ENCODE results near the gene IGF1R.

IGF1R gene

DNA sequence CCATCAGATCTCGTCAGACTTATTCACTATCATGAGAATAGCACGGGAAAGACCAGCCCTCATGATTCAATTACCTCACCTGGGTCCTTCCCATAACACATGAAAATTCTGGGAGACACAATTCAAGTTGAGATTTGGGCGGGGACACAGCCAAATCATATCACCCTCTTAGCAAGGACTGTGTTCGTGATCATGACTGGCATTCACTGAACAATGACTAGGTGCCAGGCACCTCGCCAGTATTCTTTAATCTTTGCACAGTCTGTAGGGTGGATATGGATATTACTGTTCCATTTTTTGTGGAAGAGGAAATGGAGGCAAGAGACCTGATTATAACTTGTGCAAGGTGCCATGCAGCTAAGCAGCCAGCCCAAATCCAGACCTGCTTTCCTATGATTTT lies 77.5 kb downstream of the IGF1R start:
- DNase-seq (ENCODE audit: low read depth in 2 of 2): no peak

DNA sequence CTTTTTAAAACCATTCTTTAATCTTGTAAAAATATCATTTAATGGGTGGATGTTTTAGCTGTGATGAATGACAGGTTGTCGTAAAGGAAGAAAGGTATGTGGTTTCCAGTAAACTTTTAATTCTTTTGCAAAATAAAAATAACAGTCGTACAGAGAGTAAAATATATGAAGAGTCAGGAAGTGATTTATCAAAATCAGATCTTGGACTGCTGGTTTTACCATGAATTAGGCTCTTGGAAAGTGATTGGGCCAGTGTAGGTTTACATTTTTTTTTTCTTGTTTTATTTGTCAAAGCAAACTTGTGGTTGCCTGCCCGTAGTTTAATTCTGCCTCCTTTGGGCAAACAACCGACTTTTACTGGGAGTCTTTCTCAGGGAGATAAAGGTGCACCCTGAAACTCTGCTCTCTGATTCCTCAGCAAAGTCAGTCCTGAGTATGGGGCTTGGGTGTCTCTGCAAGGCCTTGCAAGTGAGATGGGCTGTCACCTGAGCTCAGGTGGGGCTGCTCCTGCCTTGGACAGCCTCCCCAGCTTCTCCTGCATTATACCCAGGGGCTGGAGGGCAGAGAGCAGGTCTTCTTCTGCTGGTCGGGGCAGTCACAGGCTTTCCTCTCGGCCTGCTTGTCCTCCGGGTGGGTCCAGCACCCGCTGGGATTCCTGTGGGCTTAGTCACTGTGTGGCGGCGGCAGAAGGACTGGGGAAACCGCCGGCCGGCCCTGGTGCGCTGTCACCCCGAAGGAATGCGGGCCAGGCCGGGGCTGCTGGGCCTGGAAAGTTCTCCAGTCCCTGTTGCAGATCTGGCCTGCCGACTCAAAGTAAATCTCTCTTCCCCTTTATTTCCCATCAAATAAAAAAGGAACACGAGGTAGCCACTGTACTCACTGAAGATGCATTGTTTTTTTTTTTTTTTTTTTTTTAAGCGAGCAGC lies 79.0 kb downstream of the IGF1R start:
- no peak for DNase-seq (ENCODE audit: low read depth in 2 of 2)

- no peak for DNase-seq (ENCODE audit: low read depth in 2 of 2)
These were observed 79.9 kb downstream of the IGF1R start for GRCh38 chr15:98728082-98728810.

DNA sequence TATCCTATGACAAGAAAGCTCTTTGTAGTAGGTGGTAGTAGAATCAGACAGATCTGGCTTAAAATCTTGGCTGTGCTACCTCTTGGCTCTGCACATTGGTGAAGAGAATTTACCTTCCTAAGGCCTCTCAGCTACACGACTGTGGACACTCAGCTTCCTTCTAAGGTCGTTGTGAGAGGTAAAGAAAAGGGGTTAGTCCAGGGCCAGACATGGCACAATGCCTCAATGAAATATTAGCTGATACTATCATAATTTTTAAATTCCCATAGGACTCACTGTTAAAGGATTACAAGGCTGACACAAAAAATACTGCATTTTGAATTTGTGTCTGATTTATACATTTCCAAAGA lies 80.4 kb downstream of the IGF1R start:
- no peak for DNase-seq (ENCODE audit: low read depth in 2 of 2)

- DNase-seq (ENCODE audit: low read depth in 2 of 2): no peak
These were observed 81.2 kb downstream of the IGF1R start for GRCh38 chr15:98729446-98730042.

DNA sequence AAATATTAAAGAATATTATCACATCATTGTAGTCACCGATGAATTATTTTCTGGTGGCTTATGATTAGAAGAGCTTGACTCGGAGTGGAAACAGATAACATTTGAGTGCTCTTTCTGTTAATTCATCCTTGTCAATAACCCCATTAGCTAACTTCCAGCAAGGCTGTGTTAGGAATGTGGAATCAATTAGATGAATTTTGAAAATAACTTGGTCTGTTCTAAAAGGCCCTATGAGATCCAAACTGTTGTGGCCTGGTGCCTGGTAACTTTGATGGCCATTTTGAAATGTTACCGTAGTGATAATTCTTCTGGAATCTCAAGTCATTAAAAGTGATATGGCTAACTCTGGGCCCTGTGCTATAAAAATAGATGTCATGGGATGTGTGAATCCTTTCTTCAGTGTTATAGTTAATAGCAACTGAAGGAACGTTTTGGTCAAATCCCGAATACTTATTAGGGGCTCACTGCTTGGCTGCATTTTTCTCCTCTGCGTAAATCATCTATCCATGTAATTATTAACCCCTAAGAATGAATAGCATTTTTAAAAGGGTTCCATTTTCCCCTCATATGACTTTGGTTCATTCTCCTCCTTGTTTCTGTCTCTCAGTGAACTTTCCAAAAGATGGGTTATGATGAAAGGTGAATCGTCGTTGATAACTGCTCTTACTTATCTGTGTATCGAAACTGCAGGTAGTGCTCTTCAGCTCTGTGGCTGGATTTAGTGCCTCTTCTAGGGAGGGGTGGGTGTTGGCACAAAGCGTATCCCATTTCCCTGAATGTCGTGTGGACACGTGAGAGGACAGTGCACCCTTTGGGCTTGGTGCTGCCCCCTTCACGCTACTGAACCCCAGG lies 82.7 kb downstream of the IGF1R start:
- no peak for DNase-seq (ENCODE audit: low read depth in 2 of 2)

GRCh38 chr15:98731712-98732450 lies 83.5 kb downstream of the IGF1R start:
- DNase-seq (ENCODE audit: low read depth in 2 of 2): no peak

- no peak for DNase-seq (ENCODE audit: low read depth in 2 of 2)
These were observed 84.8 kb downstream of the IGF1R start for GRCh38 chr15:98733098-98733497.

DNA sequence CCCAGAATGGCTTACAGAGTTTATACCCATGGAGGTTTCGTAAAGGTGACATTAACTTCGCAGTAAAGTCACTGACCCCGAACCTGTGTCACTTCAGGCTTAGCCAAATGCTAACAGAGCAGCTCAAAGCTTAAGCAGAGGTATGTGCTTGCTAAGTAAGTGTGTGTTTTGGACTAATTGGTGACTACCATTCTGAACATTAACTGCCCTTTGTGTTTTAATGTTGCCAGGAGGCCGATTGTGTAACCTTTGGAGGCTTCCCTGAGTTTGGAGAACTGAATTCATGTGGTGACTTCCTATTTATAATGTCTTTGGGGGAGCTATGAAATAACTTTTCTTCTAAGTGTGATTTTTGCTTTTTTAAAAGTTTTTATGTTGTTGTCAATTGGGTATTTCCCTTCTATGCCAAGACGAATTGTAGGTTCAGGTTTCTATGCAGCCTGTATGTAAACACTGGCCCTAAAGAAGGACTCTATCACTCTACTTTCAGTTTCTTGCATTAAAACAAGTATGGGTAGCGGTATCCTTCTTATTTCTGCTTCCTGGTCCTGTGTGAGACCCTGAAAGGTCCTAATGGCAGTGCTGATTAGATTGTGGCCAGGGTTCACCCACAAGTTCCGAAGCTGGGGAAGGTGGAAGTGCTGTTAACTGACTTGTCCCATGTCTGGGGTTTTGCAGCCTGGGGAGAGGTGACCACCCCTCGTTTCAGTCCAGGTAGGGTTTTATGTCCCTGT lies 86.3 kb downstream of the IGF1R start:
- no peak for DNase-seq (ENCODE audit: low read depth in 2 of 2)

DNA sequence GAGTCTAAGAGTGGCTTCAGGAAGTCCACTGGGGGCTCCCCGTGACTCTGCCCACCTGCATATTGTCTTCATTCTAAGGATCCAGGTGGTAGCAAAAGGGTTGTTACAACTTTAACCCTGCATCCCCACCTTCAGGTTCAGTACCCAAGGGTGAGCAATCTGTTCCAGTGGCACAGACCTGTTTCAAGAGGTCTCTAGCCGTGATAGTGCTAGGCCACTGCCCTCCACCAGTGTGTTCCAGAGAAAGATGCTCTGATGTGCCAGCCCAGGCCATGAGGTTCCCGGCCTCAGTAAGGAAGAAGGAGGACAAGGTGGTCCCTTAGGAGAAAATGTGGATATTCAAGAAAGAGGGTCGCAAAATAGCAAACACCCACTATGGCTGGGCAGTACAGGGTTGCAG lies 87.0 kb downstream of the IGF1R start:
- DNase-seq (ENCODE audit: low read depth in 2 of 2): no peak

GRCh38 chr15:98735895-98736617 lies 87.7 kb downstream of the IGF1R start:
- no peak for DNase-seq (ENCODE audit: low read depth in 2 of 2)

GRCh38 chr15:98737159-98737558 lies 88.8 kb downstream of the IGF1R start:
- DNase-seq (ENCODE audit: low read depth in 2 of 2): no peak

DNA sequence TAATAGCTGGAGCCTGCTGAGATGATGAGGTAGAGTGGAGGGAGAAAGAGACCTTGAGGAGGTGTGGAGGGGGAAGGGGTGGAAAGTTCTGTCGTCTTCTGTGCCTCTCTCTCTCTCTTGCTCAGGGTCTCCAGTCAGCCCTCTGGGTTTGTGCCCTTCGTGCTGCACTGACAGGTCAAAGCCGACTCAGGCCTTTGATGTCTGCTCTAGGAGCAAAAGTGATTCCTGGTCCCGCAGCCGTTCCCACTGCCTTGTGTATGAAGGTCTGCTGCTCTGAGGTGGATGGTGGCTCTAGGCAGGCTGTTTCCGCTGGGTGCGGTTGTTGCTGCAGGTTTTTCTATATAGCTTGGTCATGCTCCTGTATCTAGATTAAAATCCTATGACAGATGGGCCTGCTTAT lies 89.4 kb downstream of the IGF1R start:
- DNase-seq (ENCODE audit: low read depth in 2 of 2): no peak

DNA sequence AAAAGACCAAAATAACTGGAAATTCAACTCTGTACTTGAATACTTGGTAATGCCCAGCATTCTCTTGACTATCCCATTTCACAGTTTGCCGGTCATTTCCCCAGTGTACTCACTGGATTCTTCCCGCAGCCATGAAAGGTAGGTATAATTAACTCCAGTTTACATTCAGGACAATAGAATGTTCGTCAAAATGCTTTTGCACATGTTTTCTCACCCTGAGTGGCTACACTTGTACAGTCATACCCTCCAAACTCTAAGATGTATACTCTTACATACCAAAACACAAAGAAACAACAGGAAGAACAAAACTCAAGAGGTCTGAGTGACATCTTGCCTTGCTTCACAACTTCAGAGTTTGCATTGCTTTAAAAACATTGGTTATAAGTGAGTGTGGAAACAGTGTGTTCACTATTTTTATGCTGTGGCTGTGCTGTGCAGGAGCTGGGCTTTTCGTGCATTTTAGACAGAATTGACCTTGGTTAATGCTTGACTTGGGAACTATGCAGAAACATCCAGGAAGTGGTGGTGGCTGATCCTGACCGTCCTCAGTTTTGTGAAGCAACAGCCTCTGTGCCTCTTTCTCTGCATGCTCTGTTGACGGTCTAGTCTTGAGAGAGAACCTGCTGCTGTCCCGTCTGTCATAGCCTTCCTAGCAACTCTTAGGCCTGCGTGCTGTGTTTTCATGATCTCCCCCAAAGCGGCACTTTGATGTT lies 90.5 kb downstream of the IGF1R start:
- no peak for DNase-seq (ENCODE audit: low read depth in 2 of 2)

DNA sequence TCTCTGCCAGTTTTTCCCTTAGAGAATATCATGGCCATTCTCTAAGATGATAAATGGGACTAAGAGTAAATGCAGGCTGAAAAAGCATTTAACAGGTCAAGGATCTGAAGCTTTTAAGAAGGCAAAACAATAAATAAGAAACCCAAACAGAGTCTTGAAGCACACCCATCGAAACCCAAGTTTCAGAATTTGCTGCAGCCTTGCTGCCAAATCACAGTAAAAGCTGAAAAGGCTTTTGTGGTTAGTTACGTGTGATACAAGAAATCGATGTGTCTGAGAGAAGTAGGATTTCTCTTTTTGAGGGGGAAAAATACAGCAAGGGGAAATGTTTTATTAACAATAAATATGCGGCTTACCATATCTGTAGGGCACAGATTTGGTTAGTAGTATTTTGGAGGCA lies 92.0 kb downstream of the IGF1R start:
- no peak for DNase-seq (ENCODE audit: low read depth in 2 of 2)

DNA sequence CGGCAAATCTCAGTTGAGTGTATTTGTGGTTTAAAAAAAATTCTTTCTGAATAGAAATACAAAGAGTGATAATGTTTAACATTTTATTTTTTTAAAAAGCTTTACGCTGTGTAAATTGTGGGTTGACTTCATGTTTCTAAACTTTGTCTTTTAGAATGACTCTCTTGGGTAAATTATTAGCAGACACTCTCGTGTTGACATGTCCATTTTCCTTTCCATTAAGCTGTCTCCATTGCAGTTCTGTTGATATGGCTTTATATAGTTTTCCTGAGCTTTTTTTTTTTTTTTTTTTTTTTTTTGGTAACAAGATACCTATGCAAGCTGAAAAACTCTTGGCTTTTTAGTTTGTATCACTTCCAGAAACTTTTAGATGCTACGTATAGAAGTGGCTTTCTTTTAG lies 92.6 kb downstream of the IGF1R start:
- no peak for DNase-seq (ENCODE audit: low read depth in 2 of 2)

DNA sequence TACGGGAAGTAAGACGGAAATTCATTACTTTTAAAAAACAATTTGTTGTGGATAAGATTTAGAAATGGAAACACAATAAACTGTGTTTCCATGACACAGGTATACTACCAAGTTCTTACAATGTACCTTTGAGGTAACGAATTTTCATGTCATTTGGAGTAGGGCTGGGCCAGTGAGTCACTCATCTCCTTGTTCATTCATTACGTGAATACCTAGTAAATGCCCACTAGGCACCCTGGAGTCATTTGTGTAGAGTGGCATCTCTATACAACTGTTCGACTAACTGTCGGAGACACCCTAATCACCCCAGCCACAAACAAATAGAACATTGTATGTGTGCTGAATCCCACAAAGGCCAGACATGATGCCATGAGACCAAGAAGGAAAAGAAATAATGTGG lies 94.8 kb downstream of the IGF1R start:
- DNase-seq (ENCODE audit: low read depth in 2 of 2): no peak

DNA sequence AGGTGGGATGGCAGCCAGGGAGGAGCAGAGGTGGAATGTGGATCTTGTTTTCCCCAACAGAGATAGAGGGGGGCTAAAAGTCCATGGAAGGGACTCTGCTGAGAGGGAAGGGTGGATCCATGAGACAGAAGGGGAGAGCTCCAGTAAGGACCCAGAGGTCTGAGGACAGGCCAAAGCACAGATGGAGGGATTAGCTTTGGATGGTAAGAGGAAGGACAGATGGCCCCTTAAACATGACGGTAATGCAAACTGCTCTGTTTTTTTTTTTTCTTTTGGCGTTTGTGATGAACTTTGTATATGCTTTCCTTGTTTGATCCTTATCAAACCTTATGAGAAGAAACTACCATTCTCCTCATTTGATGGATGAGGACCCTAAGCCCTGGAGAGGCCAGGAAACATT lies 96.2 kb downstream of the IGF1R start:
- no peak for DNase-seq (ENCODE audit: low read depth in 2 of 2)

DNA sequence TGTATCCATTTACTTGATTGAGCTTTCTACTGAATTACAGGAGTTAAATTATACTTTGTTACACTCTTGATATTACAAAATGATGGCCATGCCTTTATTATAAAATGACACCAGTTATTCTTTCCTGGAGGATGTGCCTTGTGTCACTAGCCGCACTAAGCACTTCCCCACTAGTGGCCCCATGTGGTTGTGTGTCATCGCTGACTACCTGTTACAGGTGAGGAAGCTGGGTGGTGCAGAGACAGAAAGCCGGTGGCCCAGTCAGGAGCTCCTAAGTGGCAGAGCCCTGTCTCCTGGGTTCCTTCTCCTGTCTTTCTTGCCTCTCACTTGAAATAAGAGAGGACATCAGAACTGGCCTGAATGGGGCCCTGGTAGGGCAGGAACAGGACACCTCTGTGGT lies 96.8 kb downstream of the IGF1R start:
- no peak for DNase-seq (ENCODE audit: low read depth in 2 of 2)

All from stimulated activated CD8-positive, alpha-beta memory T cell treated with anti-CD3 and anti-CD28 coated beads, Interleukin-7, amount 100 ng/mL, for 4 hours (primary cell).